Body of pancreas (tissue), 4 donors: ENCODE data around the gene OR2D2. TPM values are rescaled to one million over a fixed set of nuclear protein-coding genes. Genes with fewer than 3 reads are reported as not detected.
"Not testable (repeated sequence)": the region's sequence is repeated elsewhere in the genome, so short reads cannot be mapped to it uniquely, and the experiment has no call there.

Experiments used
- ATAC-seq: fragments of 150-250 bp; one replicate; pipeline ENCODE4 v1.9.1; 2016
- DNase-seq, 4 donors: peaks; one replicate each; pipeline ENCODE4 v3.0.0-alpha.2; 2019
- H3K27ac ChIP-seq, 4 donors: fragments of 200-600 bp; sonication (generic); 1 replicate in 3 of 4; 2 replicates in 1 of 4; pipeline versions ENCODE4 v1.5.1 to v1.6.1; 2016 to 2019; ENCODE audit warnings: mild to moderate bottlenecking in 1 of 4, mixed read lengths in 1 of 4, moderate library complexity in 1 of 4
- H3K27me3 ChIP-seq, 2 donors: fragments of 200-600 bp; sonication (generic); one replicate each; pipeline ENCODE4 v1.6.0; 2016; ENCODE audit warnings: mild to moderate bottlenecking in 1 of 2
- H3K36me3 ChIP-seq, 2 donors: fragments of 200-600 bp; sonication (generic); replicated peaks in 1 of 2; 2 replicates each; pipeline ENCODE4 v1.5.1; 2016; ENCODE audit warnings: low read depth in 2 of 2; ENCODE audit not compliant: insufficient read depth in 1 of 2
- H3K4me1 ChIP-seq: fragments of 200-600 bp; sonication (generic); one replicate; pipeline ENCODE4 v1.6.0; 2016
- H3K4me3 ChIP-seq, 2 donors: fragments of 200-600 bp; sonication (generic); 1 replicate in 1 of 2; 2 replicates in 1 of 2; pipeline ENCODE4 v1.5.1; 2016 to 2019
- H3K9me3 ChIP-seq, 3 donors: fragments of 200-600 bp; sonication (generic); 1 replicate in 2 of 3; 2 replicates in 1 of 3; pipeline ENCODE4 v1.5.1; 2016
- POLR2A ChIP-seq, 3 donors: fragments of 450-650 bp; IDR thresholded peaks; one replicate each; pipeline ENCODE4 v1.6.1; 2016; ENCODE audit warnings: antibody characterized with exemption in 3 of 3, mild to moderate bottlenecking in 2 of 3
- WGBS, 2 donors: methylation state at CpG; one replicate each; pipeline ENCODE4 v1.1.5; 2017; 5-methylcytosine and 5-hydroxymethylcytosine counted together
- intact Hi-C: fragments of 100-400 bp; cut with DNase I; formaldehyde crosslinking; loops from one replicate; pipeline ENCODE4 v1.15.1; 2023
- total RNA-seq, 2 donors: library from RNA; depleted of rRNA; stranded (reverse); fragments of >200 nt; gene quantifications; one replicate each; pipeline ENCODE4 v1.1.0, GENCODE V29; 2016
- TF ChIP-seq, protein P1 (sequence below), 7 experiments: fragments of 450-650 bp in 4 of 7; fragments of 200-600 bp in 3 of 7; sonication (generic) in 3 of 7; IDR thresholded peaks; one replicate each; pipeline ENCODE4 v1.5.1; 2016 to 2019; ENCODE audit warnings: antibody characterized with exemption in 7 of 7

Gene OR2D2
- total RNA-seq, 2 donors from 2014 or later: 0.78 TPM; not detected in 1

DNA sequence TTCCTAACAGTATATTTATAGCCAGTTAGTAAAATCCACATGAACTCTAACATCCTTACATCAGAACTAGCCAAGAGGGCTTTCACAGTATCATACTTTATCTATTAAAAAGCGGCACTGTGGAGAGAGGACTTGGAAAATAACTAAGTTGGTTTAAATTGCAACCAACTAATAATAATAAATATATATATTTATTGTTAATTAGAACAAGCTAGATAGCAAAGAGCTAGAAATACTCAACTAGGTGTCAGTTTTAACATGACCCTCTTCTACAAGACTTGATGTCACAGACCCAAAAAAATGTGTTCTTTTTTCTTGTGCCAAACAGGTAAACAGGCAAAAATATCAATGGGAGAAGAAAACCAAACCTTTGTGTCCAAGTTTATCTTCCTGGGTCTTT lies 28.4 kb upstream of the OR2D2 start, which contains the start of gene OR2D3:
Gene OR2D3 (plus strand): TSS at position 301 of the 400 bp plus-strand sequence. CDS start 0 bp downstream, at position 301.
- Histone ChIP-seq H3K9me3 (no peaks in the 10 kb centered on the region), H3K4me1 (peaks cover 2% of the 10 kb centered on the region), H3K27me3 (no peaks in the 10 kb centered on the region), H3K27ac (no peak within 1 kb of the TSS), H3K4me3 (no peak within 1 kb of the TSS), H3K36me3 (no peaks in the 10 kb centered on the region)
- DNase-seq (no peak), ATAC-seq (no peak)
- WGBS, 2 donors: 88 to 93% methylated on average over 1 of the region's 1 CpG
- intact Hi-C loops: no loop called here
- no peak for TF ChIP-seq POLR2A (IDR thresholded peaks at IDR 0.05)
- TF ChIP-seq, protein P1, sequence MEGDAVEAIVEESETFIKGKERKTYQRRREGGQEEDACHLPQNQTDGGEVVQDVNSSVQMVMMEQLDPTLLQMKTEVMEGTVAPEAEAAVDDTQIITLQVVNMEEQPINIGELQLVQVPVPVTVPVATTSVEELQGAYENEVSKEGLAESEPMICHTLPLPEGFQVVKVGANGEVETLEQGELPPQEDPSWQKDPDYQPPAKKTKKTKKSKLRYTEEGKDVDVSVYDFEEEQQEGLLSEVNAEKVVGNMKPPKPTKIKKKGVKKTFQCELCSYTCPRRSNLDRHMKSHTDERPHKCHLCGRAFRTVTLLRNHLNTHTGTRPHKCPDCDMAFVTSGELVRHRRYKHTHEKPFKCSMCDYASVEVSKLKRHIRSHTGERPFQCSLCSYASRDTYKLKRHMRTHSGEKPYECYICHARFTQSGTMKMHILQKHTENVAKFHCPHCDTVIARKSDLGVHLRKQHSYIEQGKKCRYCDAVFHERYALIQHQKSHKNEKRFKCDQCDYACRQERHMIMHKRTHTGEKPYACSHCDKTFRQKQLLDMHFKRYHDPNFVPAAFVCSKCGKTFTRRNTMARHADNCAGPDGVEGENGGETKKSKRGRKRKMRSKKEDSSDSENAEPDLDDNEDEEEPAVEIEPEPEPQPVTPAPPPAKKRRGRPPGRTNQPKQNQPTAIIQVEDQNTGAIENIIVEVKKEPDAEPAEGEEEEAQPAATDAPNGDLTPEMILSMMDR (IDR thresholded peaks at IDR 0.05): no peak

DNA sequence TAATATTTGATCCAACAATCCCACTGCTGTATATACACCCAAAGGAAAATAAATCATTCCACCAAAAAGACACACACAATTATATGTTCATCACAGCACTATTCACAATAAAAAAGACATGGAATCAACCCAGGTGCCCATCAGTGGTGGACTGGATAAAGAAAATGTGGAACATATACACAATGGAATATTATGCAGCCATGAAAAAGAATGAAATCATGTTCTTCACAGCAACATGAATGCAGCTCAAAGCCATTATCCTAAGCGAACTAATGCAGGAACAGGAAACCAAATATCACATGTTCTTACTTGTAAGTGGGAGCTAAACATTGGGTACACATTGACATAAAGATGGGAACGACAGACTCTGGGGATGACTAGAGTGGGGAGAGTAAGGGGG lies 27.4 kb upstream of the OR2D2 start:
- H3K36me3 ChIP-seq: no peaks in the 10 kb centered on the region
- DNase-seq (no peak), ATAC-seq (no peak)
- TF ChIP-seq, protein P1 (IDR thresholded peaks at IDR 0.05): no peak
- no peak for TF ChIP-seq POLR2A (IDR thresholded peaks at IDR 0.05)
- intact Hi-C loops: no loop called here
- H3K27ac ChIP-seq: no peak overlapping the region
- H3K4me1 ChIP-seq: no peaks in the 10 kb centered on the region
- H3K27me3 ChIP-seq: no peaks in the 10 kb centered on the region
- H3K9me3 ChIP-seq: no peaks in the 10 kb centered on the region
- no peak overlapping the region for H3K4me3 ChIP-seq
- 41 to 58% methylated on average over 2 of the region's 2 CpGs for WGBS, 2 donors

DNA sequence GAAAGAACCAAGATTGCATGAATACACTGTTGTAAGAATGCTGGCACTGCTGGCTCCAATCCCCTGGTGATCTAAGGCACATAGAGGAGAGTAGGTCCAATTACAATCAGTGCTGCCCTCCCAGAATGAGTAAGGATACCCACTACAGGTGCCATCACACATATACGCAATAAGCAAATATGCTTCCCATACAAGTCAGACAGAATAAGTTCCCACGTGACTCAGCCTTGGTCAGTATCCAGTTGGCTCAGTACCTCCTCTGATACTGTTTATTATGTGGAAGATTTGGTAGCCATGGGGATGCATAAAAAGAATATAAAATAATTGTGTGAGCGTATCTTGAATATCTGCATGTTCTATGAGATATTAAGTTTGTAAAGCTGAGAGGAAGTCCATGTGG lies 19.6 kb upstream of the OR2D2 start:
- Histone ChIP-seq H3K27me3 (no peaks in the 10 kb centered on the region), H3K4me1 (no peaks in the 10 kb centered on the region), H3K36me3 (no peaks in the 10 kb centered on the region), H3K9me3 (no peaks in the 10 kb centered on the region), H3K4me3 (no peak overlapping the region), H3K27ac (no peak overlapping the region)
- DNase-seq (peak; percentile 13 to 30 (median 27)), ATAC-seq (peak; percentile 60)
- WGBS, 2 donors: 30 to 43% methylated on average over 3 of the region's 3 CpGs
- intact Hi-C loops: no loop called here
- TF ChIP-seq, protein P1 (IDR thresholded peaks at IDR 0.05): no peak
- no peak for TF ChIP-seq POLR2A (IDR thresholded peaks at IDR 0.05)

DNA sequence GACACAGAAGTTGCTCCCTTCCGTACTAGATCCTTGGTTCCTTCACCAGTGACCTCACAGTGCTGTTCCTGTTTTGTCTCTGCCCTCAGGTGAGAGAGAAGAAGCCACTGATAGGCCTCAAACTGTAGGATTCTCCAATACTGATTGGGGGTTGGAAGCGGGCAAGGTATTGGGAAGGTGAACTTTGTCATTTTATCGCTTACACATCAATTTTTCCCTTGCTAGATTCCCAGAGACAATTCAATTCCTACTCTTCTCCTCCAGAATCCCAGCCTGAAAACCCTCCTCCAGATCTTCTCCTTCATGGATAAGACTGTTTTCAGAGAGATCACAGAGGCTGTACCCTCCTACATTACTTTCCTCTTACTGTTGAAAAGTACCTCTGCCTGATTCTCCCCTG lies 19.1 kb upstream of the OR2D2 start:
- Histone ChIP-seq H3K4me1 (no peaks in the 10 kb centered on the region), H3K36me3 (no peaks in the 10 kb centered on the region), H3K9me3 (no peaks in the 10 kb centered on the region), H3K4me3 (no peak overlapping the region), H3K27me3 (no peaks in the 10 kb centered on the region), H3K27ac (no peak overlapping the region)
- DNase-seq: no peak
- WGBS, 2 donors: 78 to 79% methylated on average over 3 of the region's 3 CpGs
- ATAC-seq: no peak
- TF ChIP-seq, protein P1 (IDR thresholded peaks at IDR 0.05): no peak
- TF ChIP-seq POLR2A (IDR thresholded peaks at IDR 0.05): no peak
- intact Hi-C loops: no loop called here

DNA sequence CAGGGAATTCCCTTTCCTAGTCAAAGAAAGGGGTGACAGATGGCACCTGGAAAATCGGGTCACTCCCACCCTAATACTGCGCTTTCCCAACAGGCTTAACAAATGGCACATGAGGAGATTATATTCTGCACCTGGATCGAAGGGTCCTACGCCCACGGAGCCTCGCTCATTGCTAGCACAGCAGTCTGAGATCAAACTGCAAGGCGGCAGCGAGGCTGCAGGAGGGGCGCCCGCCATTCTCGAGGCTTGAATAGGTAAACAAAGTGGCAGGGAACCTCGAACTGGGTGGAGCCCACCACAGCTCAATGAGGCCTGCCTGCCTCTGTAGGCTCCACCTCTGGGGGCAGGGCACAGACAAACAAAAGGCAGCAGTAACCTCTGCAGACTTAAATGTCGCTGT lies 12.5 kb upstream of the OR2D2 start:
- intact Hi-C loops, H3K4me1 ChIP-seq, H3K27me3 ChIP-seq, DNase-seq, ATAC-seq, H3K36me3 ChIP-seq, H3K4me3 ChIP-seq, H3K27ac ChIP-seq, H3K9me3 ChIP-seq: not testable (repeated sequence)
- 76 to 77% methylated on average over 13 of the region's 13 CpGs for WGBS, 2 donors
